COLO829 (cell line): ENCODE data around the gene STARD3.
A peak's percentile ranks its signal among the peaks of the same experiment; 100 is the strongest.
"Not testable (repeated sequence)": the region's sequence is repeated elsewhere in the genome, so short reads cannot be mapped to it uniquely, and the experiment has no call there.

Experiments used
- DNase-seq: peaks from one replicate; pipeline ENCODE4 v3.0.0; 2012; ENCODE audit warnings: low spot score

STARD3 gene

GRCh38 chr17:39695089-39695474, 58.1 kb downstream of the STARD3 start:
- DNase-seq = no peak

GRCh38 chr17:39696731-39697130, 59.8 kb downstream of the STARD3 start:
- no peak for DNase-seq

DNA sequence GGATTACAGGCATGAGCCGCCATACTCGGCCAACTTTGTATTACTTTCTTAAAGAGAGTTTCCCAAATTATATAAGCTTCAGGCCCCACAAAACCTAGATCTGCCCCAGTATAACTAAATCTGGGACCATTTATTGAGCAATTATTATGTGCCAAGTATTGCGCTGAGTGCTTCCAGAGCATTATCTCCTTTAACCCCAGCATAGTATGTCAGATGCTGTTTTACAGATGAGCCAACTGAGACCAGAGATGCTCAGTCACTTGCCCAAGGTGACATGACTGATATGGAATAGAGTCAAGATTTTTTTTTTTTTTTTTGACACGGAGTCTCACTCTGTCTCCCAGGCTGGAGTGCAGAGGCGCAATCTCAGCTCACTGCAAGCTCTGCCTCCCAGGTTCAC, 61.0 kb downstream of the STARD3 start:
- DNase-seq = no peak

DNA sequence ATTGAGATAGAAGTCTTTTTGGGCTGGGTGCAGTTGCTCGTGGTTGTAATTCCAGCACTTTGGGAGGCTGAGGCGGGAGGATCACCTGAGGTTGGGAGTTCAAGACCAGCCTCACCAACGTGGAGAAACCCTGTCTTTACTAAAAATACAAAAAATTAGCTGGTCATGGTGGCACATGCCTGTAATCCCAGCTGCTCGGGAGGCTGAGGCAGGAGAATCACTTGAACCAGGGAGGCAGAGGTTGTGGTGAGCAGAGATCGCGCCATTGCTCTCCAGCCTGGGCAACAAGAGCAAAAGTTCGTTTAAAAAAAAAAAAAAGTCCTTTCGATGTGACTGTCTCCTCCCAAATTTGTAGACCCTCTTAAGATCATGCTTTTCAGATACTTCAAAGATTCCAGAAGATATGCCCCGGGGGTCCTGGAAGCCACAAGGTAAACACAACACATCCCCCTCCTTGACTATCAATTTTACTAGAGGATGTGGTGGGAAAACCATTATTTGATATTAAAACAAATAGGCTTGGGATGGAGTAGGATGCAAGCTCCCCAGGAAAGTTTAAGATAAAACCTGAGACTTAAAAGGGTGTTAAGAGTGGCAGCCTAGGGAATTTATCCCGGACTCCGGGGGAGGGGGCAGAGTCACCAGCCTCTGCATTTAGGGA, 62.3 kb downstream of the STARD3 start:
- DNase-seq = not testable (repeated sequence)

DNA sequence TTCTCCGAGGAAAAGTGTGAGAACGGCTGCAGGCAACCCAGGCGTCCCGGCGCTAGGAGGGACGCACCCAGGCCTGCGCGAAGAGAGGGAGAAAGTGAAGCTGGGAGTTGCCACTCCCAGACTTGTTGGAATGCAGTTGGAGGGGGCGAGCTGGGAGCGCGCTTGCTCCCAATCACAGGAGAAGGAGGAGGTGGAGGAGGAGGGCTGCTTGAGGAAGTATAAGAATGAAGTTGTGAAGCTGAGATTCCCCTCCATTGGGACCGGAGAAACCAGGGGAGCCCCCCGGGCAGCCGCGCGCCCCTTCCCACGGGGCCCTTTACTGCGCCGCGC, 62.8 kb downstream of the STARD3 start, which contains the start of gene ERBB2:
Gene ERBB2, plus strand, starts transcription at position 247 of the 330 bp plus-strand sequence. CDS start 175 bp downstream, outside the sequence.
- DNase-seq = peak; percentile 72

- no peak for DNase-seq
Measured at GRCh38 chr17:39700148-39700987, 63.4 kb downstream of the STARD3 start.

GRCh38 chr17:39701012-39701783, 64.3 kb downstream of the STARD3 start:
- no peak for DNase-seq

DNA sequence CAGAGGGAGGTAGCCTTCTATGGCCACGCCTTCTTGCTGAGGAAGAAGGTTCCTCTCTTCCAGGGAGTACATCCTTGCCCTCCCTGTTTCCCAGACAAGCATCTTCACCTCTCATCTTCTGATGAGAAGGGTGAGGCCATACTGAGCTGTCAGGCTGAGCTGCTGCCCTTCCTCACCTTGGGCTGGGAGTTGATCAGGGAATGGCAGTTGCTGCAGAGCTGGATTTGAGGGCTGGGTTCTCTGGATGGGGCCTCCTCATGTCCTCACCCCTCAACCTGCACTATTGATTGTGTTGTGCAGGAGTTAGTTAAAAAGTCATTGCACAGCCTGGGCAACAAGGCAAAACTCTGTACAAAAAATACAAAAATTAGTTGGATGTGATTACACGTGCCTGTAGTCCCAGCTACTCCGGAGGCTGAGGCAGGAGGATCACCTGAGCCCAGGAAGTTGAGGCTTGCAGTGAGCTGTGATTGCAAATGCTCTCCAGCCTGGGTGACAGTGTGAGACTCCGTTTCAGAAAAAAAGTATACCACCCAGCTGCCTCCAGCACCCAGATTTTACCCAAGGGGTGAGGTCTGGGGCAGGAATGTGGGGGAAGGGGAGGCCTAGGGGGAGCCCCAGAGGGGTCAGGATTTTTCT, 65.0 kb downstream of the STARD3 start:
- no peak for DNase-seq

GRCh38 chr17:39702901-39703893, 66.3 kb downstream of the STARD3 start:
- no peak for DNase-seq

GRCh38 chr17:39703913-39704312, 67.0 kb downstream of the STARD3 start:
- no peak for DNase-seq

- no peak for DNase-seq
Measured at GRCh38 chr17:39704821-39705551, 68.0 kb downstream of the STARD3 start.

DNA sequence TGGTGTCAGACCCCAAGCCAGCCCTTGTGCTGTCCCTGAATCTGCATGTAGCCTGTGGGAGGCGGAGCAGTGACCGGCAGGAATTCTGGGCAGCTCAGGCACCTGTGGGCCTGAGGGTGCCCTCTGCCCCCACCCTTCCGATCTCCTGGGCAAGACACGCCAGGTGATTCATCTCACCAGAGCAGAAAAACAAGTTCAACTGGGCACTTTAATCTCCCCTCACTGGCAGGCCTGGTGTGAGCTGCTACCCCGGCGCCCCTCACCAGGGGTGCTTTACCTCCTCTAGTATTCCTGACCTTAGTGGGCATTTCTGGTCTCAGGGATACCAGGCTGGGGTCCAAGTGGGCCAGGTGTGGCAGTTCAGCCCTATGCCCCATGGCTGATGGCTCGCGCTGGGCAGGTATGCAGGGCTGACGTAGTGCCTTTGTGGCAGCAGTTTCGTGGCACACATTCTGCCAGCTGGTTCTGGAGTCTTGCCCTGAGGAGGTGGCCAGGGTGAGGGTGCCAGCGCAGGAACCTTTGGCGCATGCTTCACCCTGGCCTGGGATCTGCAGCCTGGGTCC, 68.9 kb downstream of the STARD3 start:
- no peak for DNase-seq

- DNase-seq = no peak
Measured at GRCh38 chr17:39706383-39706782, 69.4 kb downstream of the STARD3 start.

DNA sequence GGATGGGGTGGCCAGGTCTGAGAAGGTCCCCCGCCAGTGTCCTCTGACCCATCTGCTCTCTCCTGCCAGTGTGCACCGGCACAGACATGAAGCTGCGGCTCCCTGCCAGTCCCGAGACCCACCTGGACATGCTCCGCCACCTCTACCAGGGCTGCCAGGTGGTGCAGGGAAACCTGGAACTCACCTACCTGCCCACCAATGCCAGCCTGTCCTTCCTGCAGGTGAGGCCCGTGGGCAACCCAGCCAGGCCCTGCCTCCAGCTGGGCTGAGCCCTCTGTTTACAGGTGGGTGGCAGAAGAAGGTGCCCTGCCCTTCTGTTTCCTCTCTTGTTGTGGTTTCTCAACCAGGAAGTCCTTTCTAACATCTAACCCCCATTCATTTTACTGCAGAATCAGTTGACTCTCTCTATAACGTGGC, 70.0 kb downstream of the STARD3 start:
- DNase-seq = no peak

DNA sequence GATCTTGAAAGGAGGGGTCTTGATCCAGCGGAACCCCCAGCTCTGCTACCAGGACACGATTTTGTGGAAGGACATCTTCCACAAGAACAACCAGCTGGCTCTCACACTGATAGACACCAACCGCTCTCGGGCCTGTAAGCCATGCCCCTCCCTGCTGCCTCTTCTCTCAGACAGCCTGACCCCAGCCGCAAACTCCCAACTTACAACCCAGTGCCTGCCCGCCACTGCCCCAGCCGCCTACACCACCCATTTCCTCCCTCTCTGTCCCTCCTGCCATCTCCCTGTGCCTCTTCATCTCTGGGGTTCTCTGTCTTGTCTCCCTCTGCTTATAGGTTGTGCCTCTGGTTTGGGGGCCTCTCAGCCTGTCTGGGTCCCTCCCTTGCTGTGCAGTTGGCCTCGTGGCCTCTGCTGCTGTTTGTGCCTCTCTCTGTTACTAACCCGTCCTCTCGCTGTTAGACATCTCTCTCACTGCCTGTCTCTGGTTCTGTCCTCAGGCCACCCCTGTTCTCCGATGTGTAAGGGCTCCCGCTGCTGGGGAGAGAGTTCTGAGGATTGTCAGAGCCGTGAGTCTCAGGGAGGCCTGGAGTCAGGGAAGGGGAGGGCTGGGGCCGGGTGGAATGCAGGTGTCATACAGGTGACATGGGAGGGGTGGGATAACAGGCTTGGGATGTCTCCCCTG, 72.5 kb downstream of the STARD3 start:
- DNase-seq = no peak

- no peak for DNase-seq
Measured at GRCh38 chr17:39709998-39710964, 73.3 kb downstream of the STARD3 start.

DNA sequence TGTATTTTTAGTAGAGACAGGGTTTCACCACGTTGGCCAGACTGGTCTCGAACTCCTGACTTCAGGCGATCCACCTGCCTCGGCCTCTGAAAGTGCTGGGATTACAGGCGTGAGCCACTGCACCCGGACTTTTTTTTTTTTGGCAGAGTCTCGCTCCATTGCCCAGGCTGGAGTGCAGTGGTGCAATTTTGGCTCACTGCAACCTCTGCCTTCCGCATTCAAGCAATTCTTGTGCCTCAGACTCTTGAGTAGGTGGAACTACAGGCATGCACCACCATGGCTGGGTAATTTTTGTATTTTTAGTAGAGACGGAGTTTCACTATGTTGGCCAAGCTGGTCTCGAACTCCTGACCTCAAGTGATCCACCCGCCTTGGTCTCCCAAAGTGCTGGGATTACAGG, 74.1 kb downstream of the STARD3 start:
- DNase-seq = not testable (repeated sequence)

DNA sequence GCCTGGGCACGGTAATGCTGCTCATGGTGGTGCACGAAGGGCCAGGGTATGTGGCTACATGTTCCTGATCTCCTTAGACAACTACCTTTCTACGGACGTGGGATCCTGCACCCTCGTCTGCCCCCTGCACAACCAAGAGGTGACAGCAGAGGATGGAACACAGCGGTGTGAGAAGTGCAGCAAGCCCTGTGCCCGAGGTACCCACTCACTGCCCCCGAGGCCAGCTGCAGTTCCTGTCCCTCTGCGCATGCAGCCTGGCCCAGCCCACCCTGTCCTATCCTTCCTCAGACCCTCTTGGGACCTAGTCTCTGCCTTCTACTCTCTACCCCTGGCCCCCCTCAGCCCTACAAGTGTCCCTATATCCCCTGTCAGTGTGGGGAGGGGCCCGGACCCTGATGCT, 74.9 kb downstream of the STARD3 start:
- DNase-seq = no peak
